ENCODE data around the gene P2RX1.

P2RX1 gene

DNA sequence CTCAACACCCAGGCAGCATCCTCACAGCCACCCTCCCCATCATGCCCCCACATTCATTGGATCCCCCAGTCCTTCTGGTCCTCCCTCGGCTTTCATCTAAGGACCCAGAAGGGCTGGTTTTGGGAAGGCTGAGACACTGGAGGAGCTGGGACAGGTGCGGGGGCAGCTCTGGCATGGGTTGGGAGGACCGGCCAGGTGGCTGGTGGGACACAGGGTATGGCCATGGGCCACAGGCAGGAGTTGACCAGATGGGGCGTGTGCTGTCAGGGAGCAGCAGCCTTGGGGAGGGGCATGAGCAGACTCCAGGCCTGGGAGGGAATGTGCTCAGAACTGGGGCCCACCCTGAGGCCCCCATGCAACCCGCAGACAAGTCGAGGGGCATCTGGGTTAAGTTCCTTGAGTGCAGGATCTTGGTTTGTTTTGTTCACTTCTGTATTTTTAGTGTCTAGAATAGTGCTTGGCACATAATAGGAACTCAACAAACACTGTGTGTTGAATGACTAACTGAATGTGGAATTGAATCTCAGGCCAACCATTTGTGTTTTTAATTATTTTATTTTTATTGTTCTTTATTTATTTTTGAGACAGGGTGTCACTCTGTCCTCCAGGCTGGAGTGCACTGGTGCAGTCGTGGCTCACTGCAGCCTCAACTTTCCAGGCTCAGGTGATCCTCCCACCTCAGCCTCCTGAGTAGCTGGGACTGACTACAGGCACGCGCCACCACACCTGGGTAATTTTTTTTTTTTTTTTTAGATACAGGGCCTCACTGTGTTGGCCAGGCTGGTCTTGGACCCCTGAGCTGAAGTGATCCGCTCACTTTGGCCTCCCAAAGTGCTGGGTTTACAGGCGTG lies 5.6 kb downstream of the P2RX1 start:
- Histone ChIP-seq H3K27me3 (replicated peaks; ENCODE audit: control insufficient read depth, insufficient read depth, low read length) (peaks cover 9% of the 10 kb centered on the region), H3K4me3 (ENCODE audit: low read length) (no peak overlapping the region), H3K9me3 (ENCODE audit: control insufficient read depth, low read length) (no peaks in the 10 kb centered on the region), H3K4me1 (ENCODE audit: control insufficient read depth, insufficient read depth, low read length) (no peaks in the 10 kb centered on the region), H3K9ac (ENCODE audit: low read length) (no peak overlapping the region), H3K36me3 (ENCODE audit: control insufficient read depth, insufficient read depth, low read length, severe bottlenecking) (no peaks in the 10 kb centered on the region)
- DNase-seq (ENCODE audit: low read depth): no peak

DNA sequence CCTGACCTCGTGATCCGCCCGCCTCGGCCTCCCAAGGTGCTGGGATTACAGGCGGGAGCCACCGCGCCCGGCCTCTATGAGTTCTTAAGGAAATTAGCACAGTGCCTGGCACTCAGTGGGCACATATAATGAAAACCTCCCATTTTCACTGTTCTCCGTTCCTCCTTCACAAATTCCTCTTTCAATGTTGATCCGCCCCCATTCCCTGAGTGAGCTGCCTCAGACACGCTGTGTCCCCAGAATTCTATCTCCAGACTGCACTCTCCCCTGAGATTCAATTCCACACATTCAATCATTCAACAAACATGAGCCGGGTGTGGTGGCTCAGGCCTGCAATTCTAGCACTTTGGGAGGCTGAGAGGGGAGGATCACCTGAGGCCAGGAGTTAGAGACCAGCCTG lies 7.0 kb downstream of the P2RX1 start:
- H3K36me3 ChIP-seq (ENCODE audit: control insufficient read depth, insufficient read depth, low read length, severe bottlenecking): no peaks in the 10 kb centered on the region
- no peaks in the 10 kb centered on the region for H3K4me1 ChIP-seq (ENCODE audit: control insufficient read depth, insufficient read depth, low read length)
- no peak overlapping the region for H3K9ac ChIP-seq (ENCODE audit: low read length)
- no peaks in the 10 kb centered on the region for H3K9me3 ChIP-seq (ENCODE audit: control insufficient read depth, low read length)
- no peak for DNase-seq (ENCODE audit: low read depth)
- peaks cover 6% of the 10 kb centered on the region for H3K27me3 ChIP-seq (replicated peaks; ENCODE audit: control insufficient read depth, insufficient read depth, low read length)
- no peak overlapping the region for H3K4me3 ChIP-seq (ENCODE audit: low read length)

DNA sequence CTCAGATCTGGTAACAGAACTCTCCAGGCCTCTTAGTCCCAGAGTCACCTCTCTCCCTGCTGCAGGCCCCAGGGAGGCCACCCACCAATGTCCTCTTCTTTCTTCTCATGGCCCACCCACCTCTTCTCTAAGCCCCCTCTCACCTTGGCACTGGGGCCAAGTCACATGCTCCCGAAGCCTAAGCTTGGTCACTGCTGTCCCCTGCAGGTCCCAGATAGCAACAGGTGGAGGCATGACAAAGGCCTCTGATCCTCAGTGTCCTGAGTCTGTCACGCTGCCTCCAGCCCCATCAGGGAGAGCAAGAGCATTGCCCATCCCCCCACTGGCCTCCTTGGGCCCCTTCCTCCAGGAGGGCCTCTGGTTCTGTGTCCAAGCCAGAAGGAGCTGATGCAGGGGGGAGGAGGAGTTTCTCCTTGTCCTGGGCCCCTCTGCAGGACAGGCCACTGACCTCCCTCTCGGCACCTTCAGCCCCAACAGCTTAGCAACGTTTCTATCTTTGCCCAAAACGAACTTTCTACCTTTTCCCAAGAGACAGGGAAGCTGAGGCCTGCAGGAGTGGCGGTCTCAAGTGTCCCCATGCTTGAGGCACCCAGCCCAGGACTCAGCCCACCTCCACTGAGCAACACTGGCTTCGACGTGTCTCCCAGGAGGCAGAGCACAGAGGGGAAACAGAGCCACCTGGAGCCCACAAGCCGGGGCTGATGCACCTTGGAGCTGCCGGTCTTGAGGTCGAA lies 8.6 kb downstream of the P2RX1 start:
- Histone ChIP-seq H3K4me3 (ENCODE audit: low read length) (no peak overlapping the region), H3K9me3 (ENCODE audit: control insufficient read depth, low read length) (no peaks in the 10 kb centered on the region), H3K9ac (ENCODE audit: low read length) (no peak overlapping the region), H3K27me3 (replicated peaks; ENCODE audit: control insufficient read depth, insufficient read depth, low read length) (peaks cover 19% of the 10 kb centered on the region), H3K36me3 (ENCODE audit: control insufficient read depth, insufficient read depth, low read length, severe bottlenecking) (no peaks in the 10 kb centered on the region), H3K4me1 (ENCODE audit: control insufficient read depth, insufficient read depth, low read length) (no peaks in the 10 kb centered on the region)
- DNase-seq (ENCODE audit: low read depth): no peak

DNA sequence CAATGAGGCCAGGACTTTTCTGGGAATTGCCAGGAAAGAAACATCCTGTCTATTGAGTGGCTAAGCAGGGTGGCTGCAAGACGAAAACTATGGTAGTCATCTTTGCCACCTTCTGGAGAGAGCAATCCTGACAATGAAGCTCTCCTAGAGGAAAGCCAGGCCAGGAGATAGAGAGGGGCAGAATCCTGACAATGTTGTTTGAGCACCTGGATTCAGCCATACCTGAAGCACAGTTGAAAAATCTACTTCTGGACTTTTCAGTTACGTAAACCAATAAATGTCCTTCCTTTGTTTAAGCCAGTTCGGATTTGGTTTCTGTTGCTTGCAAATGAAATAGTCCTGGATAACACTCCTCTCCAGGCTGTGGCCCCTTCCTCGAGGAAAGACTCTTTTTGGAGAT lies 9.4 kb downstream of the P2RX1 start:
- no peaks in the 10 kb centered on the region for H3K9me3 ChIP-seq (ENCODE audit: control insufficient read depth, low read length)
- H3K9ac ChIP-seq (ENCODE audit: low read length): no peak overlapping the region
- no peak for DNase-seq (ENCODE audit: low read depth)
- H3K27me3 ChIP-seq (replicated peaks; ENCODE audit: control insufficient read depth, insufficient read depth, low read length): peaks cover 18% of the 10 kb centered on the region
- H3K36me3 ChIP-seq (ENCODE audit: control insufficient read depth, insufficient read depth, low read length, severe bottlenecking): no peaks in the 10 kb centered on the region
- H3K4me1 ChIP-seq (ENCODE audit: control insufficient read depth, insufficient read depth, low read length): no peaks in the 10 kb centered on the region
- no peak overlapping the region for H3K4me3 ChIP-seq (ENCODE audit: low read length)

DNA sequence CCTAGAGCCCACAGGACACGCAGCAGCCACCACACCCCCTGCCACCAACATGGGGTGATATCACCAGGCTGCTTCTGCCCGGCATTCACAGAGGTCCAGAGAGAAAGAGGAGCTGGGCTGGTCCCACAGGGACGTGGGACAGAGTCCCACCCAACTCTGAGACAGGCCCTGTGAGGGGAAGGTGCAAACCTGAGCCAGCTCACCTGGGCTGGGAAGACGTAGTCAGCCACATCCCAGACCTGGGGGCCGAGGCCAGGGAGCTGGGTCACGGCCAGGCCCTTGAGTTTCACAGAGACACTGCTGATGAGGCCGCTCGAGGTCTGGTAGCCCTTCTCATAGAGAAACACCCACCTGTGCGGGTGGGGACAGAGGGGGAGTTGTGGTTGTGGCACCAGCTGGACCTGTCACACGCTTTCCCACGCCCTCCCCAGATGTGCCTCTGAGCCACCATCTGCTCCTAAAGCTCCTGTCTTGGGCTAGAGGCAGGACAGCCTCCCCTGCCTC lies 11.2 kb downstream of the P2RX1 start:
- Histone ChIP-seq H3K4me1 (ENCODE audit: control insufficient read depth, insufficient read depth, low read length) (no peaks in the 10 kb centered on the region), H3K36me3 (ENCODE audit: control insufficient read depth, insufficient read depth, low read length, severe bottlenecking) (no peaks in the 10 kb centered on the region), H3K4me3 (ENCODE audit: low read length) (no peak overlapping the region), H3K9ac (ENCODE audit: low read length) (no peak overlapping the region), H3K9me3 (ENCODE audit: control insufficient read depth, low read length) (no peaks in the 10 kb centered on the region), H3K27me3 (replicated peaks; ENCODE audit: control insufficient read depth, insufficient read depth, low read length) (peaks cover 23% of the 10 kb centered on the region)
- no peak for DNase-seq (ENCODE audit: low read depth)

DNA sequence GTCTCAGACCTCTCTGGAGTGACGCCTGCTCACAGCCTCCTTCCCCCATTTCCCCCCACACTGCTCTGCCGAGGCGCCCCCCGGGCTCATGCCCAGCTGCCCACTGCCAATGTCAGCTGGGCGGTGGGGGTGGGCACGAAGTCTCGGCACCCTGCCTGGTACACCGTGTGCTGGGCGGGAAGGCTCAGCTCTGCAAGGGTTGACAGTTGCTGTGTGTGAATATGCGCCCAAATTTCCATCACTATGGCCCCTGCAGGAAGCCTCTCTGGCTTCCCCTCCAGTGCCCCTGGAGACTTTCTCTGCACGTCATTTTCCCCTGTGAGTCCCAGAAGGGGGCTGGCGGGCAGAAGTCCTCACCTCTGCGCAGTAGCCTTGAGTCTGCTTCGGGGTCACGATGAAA lies 11.8 kb downstream of the P2RX1 start:
- H3K27me3 ChIP-seq (replicated peaks; ENCODE audit: control insufficient read depth, insufficient read depth, low read length): peaks cover 23% of the 10 kb centered on the region
- no peaks in the 10 kb centered on the region for H3K36me3 ChIP-seq (ENCODE audit: control insufficient read depth, insufficient read depth, low read length, severe bottlenecking)
- H3K9ac ChIP-seq (ENCODE audit: low read length): no peak overlapping the region
- H3K9me3 ChIP-seq (ENCODE audit: control insufficient read depth, low read length): no peaks in the 10 kb centered on the region
- H3K4me3 ChIP-seq (ENCODE audit: low read length): no peak overlapping the region
- no peak for DNase-seq (ENCODE audit: low read depth)
- H3K4me1 ChIP-seq (ENCODE audit: control insufficient read depth, insufficient read depth, low read length): no peaks in the 10 kb centered on the region

DNA sequence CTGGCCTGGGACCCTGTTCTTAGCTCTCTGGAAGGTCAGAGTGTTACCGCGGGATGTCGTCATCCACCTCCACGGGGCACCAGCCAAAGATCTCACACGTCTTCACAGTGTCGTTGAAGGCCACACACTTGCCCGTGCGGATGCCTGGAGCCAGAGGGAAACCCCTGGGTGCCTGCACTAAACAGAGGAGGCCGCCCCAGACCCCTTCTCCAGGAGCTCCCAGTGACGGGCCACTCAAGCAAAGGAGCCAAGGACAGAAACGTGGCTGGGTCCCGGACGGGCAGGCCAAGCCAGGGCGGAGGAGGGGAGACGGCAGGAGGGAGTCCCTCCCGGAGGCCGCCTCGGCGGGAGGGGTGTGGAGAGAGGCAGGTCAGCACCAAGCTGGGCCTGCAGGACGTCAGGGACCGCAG lies 12.4 kb downstream of the P2RX1 start:
- H3K9ac ChIP-seq (ENCODE audit: low read length): no peak overlapping the region
- H3K36me3 ChIP-seq (ENCODE audit: control insufficient read depth, insufficient read depth, low read length, severe bottlenecking): no peaks in the 10 kb centered on the region
- no peaks in the 10 kb centered on the region for H3K9me3 ChIP-seq (ENCODE audit: control insufficient read depth, low read length)
- no peaks in the 10 kb centered on the region for H3K4me1 ChIP-seq (ENCODE audit: control insufficient read depth, insufficient read depth, low read length)
- DNase-seq (ENCODE audit: low read depth): no peak
- no peak overlapping the region for H3K4me3 ChIP-seq (ENCODE audit: low read length)
- peaks cover 23% of the 10 kb centered on the region for H3K27me3 ChIP-seq (replicated peaks; ENCODE audit: control insufficient read depth, insufficient read depth, low read length)

DNA sequence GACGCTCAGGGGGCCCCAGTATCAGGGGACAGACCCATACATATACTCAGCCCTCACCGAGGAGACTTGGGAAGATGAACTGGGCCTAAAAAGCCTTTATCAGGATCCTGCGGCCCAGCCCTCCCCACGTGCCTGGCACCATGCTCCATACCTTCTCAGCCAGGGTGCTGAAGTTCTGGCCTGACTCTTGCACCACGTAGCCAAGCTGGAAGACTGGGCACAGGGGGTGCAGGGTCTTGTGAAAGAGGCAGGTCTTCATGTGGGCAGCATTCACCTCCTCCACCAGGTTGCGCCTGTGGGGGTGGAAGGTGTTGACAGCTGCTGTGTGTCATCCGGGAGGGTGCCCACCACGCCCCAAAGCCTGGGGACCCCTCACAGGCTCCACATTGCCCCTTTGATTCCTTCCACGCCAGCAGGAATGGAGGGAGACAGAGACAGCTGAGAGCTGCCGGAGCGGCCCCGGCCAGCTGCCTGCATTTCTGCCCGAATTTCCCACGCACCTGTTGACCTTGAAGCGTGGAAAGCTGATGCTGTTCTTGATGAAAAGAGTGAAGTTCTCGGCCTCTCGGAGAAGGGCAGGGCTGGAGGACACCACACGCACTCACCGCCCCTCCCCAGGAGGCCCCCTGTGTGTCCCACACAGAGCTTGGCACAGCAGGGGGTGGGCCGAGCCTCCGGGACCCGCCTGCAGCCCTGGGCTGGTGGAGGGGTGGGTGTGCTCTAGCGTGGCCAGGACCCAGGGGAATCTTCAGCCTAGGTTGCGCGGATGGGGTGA lies 13.0 kb downstream of the P2RX1 start:
- Histone ChIP-seq H3K9me3 (ENCODE audit: control insufficient read depth, low read length) (no peaks in the 10 kb centered on the region), H3K27me3 (replicated peaks; ENCODE audit: control insufficient read depth, insufficient read depth, low read length) (peaks cover 23% of the 10 kb centered on the region), H3K4me3 (ENCODE audit: low read length) (no peak overlapping the region), H3K9ac (ENCODE audit: low read length) (no peak overlapping the region), H3K36me3 (ENCODE audit: control insufficient read depth, insufficient read depth, low read length, severe bottlenecking) (no peaks in the 10 kb centered on the region), H3K4me1 (ENCODE audit: control insufficient read depth, insufficient read depth, low read length) (no peaks in the 10 kb centered on the region)
- no peak for DNase-seq (ENCODE audit: low read depth)

DNA sequence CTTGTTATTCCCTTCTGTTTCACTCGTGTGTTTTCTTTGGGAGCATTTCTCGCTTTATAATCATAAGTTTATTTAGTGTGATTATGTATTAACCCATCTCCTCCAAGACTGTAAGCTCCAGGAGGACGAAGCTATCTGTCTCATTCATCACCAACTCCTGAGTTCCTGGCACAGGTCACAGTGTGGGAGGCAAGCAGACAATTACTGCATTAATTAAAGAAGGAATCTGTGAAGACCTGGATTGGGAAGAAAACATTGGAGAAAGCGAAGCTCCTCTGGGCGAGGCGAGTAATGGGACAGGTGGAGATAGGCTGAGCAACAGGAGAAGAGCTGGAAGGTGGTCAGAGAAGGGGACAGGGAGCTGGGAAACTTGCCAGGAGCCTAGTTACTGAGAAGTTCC lies 15.6 kb downstream of the P2RX1 start:
- Histone ChIP-seq H3K4me1 (ENCODE audit: control insufficient read depth, insufficient read depth, low read length) (peaks cover 4% of the 10 kb centered on the region), H3K36me3 (ENCODE audit: control insufficient read depth, insufficient read depth, low read length, severe bottlenecking) (no peaks in the 10 kb centered on the region), H3K4me3 (ENCODE audit: low read length) (no peak overlapping the region), H3K27me3 (replicated peaks; ENCODE audit: control insufficient read depth, insufficient read depth, low read length) (peaks cover 21% of the 10 kb centered on the region), H3K9me3 (ENCODE audit: control insufficient read depth, low read length) (no peaks in the 10 kb centered on the region), H3K9ac (ENCODE audit: low read length) (no peak overlapping the region)
- no peak for DNase-seq (ENCODE audit: low read depth)

DNA sequence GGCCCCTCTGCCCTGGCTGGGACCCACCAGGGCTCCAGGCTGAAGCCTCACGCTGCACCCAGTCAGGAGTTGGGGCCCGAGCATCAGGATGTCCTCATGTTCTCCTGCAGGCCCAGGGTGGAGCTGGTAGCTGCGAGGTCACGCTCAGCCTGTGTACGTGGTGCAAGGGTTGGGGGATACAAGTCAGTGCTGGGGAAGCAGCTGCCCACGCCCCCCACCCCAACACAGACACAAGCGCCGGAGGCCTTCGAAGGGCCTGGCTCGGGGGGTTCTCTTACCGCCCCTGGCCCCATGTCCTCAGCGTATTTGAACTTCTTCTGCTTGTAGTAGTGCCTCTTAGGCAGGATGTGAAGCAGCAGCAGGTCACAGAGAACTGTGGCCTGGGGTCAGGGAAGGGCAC lies 18.5 kb downstream of the P2RX1 start:
- Histone ChIP-seq H3K36me3 (ENCODE audit: control insufficient read depth, insufficient read depth, low read length, severe bottlenecking) (no peaks in the 10 kb centered on the region), H3K4me3 (ENCODE audit: low read length) (no peak overlapping the region)

DNA sequence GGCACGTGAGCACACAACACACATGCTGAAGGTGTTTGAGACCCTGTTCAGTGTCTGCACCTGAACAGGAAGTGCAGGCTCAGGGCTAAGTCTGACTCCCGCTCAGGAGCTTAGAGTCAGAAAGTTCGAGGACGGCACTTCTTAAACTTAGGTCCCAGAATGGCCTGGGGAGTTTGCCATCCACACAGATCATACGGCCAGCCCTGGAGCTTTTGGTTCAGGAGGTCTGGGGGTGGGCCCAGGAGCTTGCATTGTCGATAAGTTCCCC lies 19.4 kb downstream of the P2RX1 start:
- Histone ChIP-seq H3K36me3 (ENCODE audit: control insufficient read depth, insufficient read depth, low read length, severe bottlenecking) (no peaks in the 10 kb centered on the region), H3K4me3 (ENCODE audit: low read length) (no peak overlapping the region), H3K4me1 (ENCODE audit: control insufficient read depth, insufficient read depth, low read length) (peaks cover 23% of the 10 kb centered on the region), H3K27me3 (replicated peaks; ENCODE audit: control insufficient read depth, insufficient read depth, low read length) (peaks cover 8% of the 10 kb centered on the region), H3K9me3 (ENCODE audit: control insufficient read depth, low read length) (no peaks in the 10 kb centered on the region), H3K9ac (ENCODE audit: low read length) (no peak overlapping the region)
- no peak for DNase-seq (ENCODE audit: low read depth)

More for the DNA sequence above, 18.5 kb downstream of the P2RX1 start:
- Histone ChIP-seq H3K4me1 (ENCODE audit: control insufficient read depth, insufficient read depth, low read length) (peaks cover 21% of the 10 kb centered on the region), H3K9me3 (ENCODE audit: control insufficient read depth, low read length) (no peaks in the 10 kb centered on the region), H3K9ac (ENCODE audit: low read length) (no peak overlapping the region), H3K27me3 (replicated peaks; ENCODE audit: control insufficient read depth, insufficient read depth, low read length) (peaks cover 9% of the 10 kb centered on the region)
- DNase-seq (ENCODE audit: low read depth): no peak
